Suprapubic skin (tissue), 4 donors: Measurements from ENCODE around the gene LAT. TPM values are rescaled to one million over a fixed set of nuclear protein-coding genes. Genes with fewer than 3 reads are reported as not detected.

Experiments used
- DNase-seq, 2 donors: peaks; one replicate each; pipeline ENCODE4 v3.0.0-alpha.2; 2019; ENCODE audit warnings: low spot score in 2 of 2
- H3K27ac ChIP-seq: fragments of 200-600 bp; sonication (generic); one replicate; pipeline ENCODE4 v1.5.1; 2019
- H3K27me3 ChIP-seq: fragments of 200-600 bp; sonication (generic); one replicate; pipeline ENCODE4 v1.5.1; 2019
- H3K36me3 ChIP-seq: fragments of 200-600 bp; sonication (generic); one replicate; pipeline ENCODE4 v1.5.1; 2019
- H3K4me1 ChIP-seq: fragments of 200-600 bp; sonication (generic); one replicate; pipeline ENCODE4 v1.5.1; 2019
- H3K4me3 ChIP-seq: fragments of 200-600 bp; sonication (generic); one replicate; pipeline ENCODE4 v1.5.1; 2019; ENCODE audit warnings: mild to moderate bottlenecking
- H3K9me3 ChIP-seq: fragments of 200-600 bp; sonication (generic); one replicate; pipeline ENCODE4 v1.5.1; 2019
- EP300 ChIP-seq: sonication (generic); formaldehyde crosslinking; IDR thresholded peaks from one replicate; pipeline ENCODE4 v1.6.1; 2017; ENCODE audit warnings: antibody characterized with exemption
- POLR2A ChIP-seq, 2 donors: fragments of 450-650 bp; IDR thresholded peaks; one replicate each; pipeline ENCODE4 v1.6.1; 2017; ENCODE audit warnings: antibody characterized with exemption in 2 of 2, mild to moderate bottlenecking in 2 of 2, moderate library complexity in 2 of 2
- POLR2AphosphoS5 ChIP-seq, 3 donors: sonication (generic); formaldehyde crosslinking; IDR thresholded peaks; one replicate each; pipeline ENCODE4 v1.6.1; 2017; ENCODE audit warnings: antibody characterized with exemption in 3 of 3
- WGBS: methylation state at CpG from one replicate; pipeline ENCODE4 v1.1.5; 2018; 5-methylcytosine and 5-hydroxymethylcytosine counted together
- total RNA-seq, 4 donors: library from RNA; depleted of rRNA; stranded (reverse); fragments of >200 nt; gene quantifications; one replicate each; pipeline ENCODE4 v1.1.0, GENCODE V29; 2016
- TF ChIP-seq, protein P1 (sequence below), 2 donors: fragments of 200-600 bp in 1 of 2; fragments of 450-650 bp in 1 of 2; sonication (generic) in 1 of 2; IDR thresholded peaks; one replicate each; pipeline ENCODE4 v1.5.1; 2016 to 2019; ENCODE audit warnings: antibody characterized with exemption in 2 of 2, mild to moderate bottlenecking in 1 of 2, moderate library complexity in 1 of 2

LAT gene
- total RNA-seq, 4 donors from 2014 or later = 1.3 to 17.9 (median 9.9) TPM

DNA sequence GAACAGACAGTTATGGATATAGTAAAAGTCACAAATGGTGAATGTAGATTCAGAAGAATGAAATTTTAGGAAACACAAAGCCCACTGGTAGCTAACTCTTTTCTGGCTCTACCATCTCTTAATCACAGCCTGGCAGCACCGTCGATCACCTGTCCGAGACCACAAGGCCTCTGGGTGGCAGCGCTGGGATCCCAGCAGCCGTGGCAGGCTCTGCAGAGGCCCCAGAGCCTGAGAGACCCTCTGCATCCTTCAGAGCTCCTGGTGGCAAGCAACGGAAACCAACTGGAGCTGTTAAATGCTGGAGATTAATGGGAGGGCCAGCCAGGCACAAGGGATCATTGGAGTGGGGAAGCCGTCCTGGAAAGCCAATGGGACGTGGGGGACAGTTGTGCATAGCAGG lies 26.3 kb downstream of the LAT start:
- Histone ChIP-seq H3K27ac (no peak overlapping the region), H3K4me3 (no peak overlapping the region), H3K27me3 (no peaks in the 10 kb centered on the region), H3K36me3 (no peaks in the 10 kb centered on the region), H3K4me1 (peaks cover 4% of the 10 kb centered on the region), H3K9me3 (no peaks in the 10 kb centered on the region)
- WGBS = 76% methylated on average over 8 of the region's 8 CpGs
- TF ChIP-seq POLR2A (IDR thresholded peaks at IDR 0.05) = no peak
- TF ChIP-seq POLR2AphosphoS5 (IDR thresholded peaks at IDR 0.05) = no peak
- TF ChIP-seq, protein P1, sequence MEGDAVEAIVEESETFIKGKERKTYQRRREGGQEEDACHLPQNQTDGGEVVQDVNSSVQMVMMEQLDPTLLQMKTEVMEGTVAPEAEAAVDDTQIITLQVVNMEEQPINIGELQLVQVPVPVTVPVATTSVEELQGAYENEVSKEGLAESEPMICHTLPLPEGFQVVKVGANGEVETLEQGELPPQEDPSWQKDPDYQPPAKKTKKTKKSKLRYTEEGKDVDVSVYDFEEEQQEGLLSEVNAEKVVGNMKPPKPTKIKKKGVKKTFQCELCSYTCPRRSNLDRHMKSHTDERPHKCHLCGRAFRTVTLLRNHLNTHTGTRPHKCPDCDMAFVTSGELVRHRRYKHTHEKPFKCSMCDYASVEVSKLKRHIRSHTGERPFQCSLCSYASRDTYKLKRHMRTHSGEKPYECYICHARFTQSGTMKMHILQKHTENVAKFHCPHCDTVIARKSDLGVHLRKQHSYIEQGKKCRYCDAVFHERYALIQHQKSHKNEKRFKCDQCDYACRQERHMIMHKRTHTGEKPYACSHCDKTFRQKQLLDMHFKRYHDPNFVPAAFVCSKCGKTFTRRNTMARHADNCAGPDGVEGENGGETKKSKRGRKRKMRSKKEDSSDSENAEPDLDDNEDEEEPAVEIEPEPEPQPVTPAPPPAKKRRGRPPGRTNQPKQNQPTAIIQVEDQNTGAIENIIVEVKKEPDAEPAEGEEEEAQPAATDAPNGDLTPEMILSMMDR (IDR thresholded peaks at IDR 0.05) = no peak
- TF ChIP-seq EP300 = no peak
- no peak for DNase-seq

DNA sequence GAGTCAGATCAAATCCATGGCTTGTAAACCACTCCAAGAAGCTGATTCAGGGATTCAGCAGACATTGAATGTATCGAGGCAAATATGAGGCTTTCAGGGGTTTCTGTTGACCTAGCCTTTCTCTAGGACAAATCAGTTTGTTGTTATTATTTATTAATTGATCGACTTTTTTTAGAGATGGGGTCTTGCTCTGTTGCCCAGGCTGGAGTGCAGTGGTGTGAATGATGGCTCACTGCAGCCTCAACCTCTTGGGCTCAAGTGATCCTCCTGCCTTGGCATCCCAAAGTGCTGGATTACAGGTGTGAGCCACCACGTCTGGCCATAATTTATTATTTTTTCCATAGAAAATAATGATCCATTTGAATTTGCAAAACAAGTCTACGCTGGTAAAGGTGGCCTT lies 27.0 kb downstream of the LAT start:
- TF ChIP-seq POLR2AphosphoS5 (IDR thresholded peaks at IDR 0.05) (no peak), POLR2A (IDR thresholded peaks at IDR 0.05) (no peak), EP300 (no peak)
- TF ChIP-seq, protein P1 (IDR thresholded peaks at IDR 0.05) = no peak
- H3K9me3 ChIP-seq = no peaks in the 10 kb centered on the region
- H3K27ac ChIP-seq = no peak overlapping the region
- 82% methylated on average over 4 of the region's 4 CpGs for WGBS
- H3K4me3 ChIP-seq = no peak overlapping the region
- DNase-seq = no peak
- H3K27me3 ChIP-seq = no peaks in the 10 kb centered on the region
- H3K4me1 ChIP-seq = peaks cover 4% of the 10 kb centered on the region
- no peaks in the 10 kb centered on the region for H3K36me3 ChIP-seq

DNA sequence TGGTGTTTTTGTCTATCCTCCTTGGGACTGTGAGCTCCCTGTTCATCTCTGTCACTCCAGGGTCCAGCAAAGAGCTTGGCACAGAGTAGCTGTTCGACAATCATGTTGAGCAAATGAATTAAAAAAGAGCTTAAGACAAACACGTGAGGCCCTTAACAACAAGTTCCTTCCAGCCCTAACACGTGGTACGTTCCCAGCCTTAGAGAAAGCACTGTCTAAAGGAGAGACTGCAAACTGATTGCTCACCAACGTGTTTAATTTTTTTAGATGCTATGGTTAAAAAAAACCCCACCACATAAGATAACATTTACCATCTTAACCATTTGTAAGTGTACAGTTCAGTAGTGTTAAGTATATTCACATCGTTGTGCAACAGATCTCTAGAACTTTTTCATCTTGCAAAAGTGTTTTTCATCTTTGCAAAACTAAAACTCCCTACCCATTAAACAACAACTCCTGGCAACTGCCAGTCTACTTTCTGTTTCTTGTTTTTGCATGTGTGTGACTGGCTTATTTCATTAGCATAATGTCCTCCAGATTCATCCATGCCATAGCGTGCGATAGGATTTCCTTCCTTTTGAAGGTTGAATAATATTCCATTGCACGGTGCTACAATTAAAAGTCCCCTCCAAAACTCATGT lies 28.2 kb downstream of the LAT start:
- peaks cover 4% of the 10 kb centered on the region for H3K4me1 ChIP-seq
- TF ChIP-seq, protein P1 (IDR thresholded peaks at IDR 0.05) = no peak
- TF ChIP-seq POLR2AphosphoS5 (IDR thresholded peaks at IDR 0.05) (no peak), EP300 (no peak), POLR2A (IDR thresholded peaks at IDR 0.05) (no peak)
- no peak overlapping the region for H3K4me3 ChIP-seq
- H3K36me3 ChIP-seq = no peaks in the 10 kb centered on the region
- H3K27ac ChIP-seq = no peak overlapping the region
- no peaks in the 10 kb centered on the region for H3K27me3 ChIP-seq
- WGBS = 33% methylated on average over 9 of the region's 9 CpGs
- DNase-seq = no peak
- no peaks in the 10 kb centered on the region for H3K9me3 ChIP-seq

DNA sequence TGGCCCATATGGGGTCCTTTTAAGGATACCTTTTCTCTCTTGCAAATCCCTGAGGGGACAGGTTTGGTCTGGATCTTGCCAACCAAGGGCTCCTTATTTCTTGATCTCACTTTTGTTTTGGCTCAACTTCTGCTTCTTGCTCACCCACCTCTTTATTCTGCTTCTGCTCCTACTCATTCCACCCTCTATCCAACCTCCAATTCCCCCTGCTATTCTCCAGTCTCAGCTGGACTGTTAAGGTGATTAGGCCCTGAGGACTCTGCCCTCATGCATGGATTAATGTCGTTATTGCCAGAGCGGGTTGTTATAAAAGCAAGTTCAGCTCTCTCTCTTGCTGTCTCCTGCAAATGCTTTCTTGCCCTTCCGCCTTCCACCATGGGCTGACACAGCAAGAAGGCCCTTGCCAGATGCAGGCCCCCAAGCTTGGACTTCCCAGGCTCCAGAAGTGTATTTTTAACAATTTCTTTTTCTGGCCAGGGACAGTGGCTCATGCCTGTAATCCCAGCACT lies 29.8 kb downstream of the LAT start:
- 93% methylated on average over 3 of the region's 3 CpGs for WGBS
- DNase-seq = no peak
- Histone ChIP-seq H3K4me1 (peaks cover 4% of the 10 kb centered on the region), H3K9me3 (no peaks in the 10 kb centered on the region), H3K27ac (no peak overlapping the region), H3K36me3 (no peaks in the 10 kb centered on the region), H3K27me3 (no peaks in the 10 kb centered on the region), H3K4me3 (no peak overlapping the region)
- TF ChIP-seq EP300 (no peak), POLR2AphosphoS5 (IDR thresholded peaks at IDR 0.05) (no peak), POLR2A (IDR thresholded peaks at IDR 0.05) (no peak)
- TF ChIP-seq, protein P1 (IDR thresholded peaks at IDR 0.05) = no peak

DNA sequence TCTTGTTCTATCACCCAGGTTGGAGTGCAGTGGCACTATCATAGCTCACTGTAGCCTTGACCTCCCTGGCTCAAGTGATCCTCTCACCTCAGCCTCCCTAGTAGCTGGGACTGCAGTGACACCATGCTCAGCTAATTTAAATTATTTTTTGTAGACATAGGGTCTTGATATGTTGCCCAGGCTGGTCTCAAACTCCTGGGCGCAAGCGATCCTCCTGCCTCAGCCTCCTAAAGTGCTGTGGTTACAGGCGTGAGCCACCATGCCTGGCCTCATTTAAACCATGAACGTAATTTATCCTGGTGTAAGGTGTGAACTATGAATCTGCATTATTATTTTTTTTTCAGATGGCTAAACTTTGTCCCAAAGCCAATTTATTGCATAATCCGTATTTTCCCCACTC lies 37.3 kb downstream of the LAT start:
- H3K27me3 ChIP-seq = peaks cover 3% of the 10 kb centered on the region
- H3K27ac ChIP-seq = no peak overlapping the region
- no peak for DNase-seq
- TF ChIP-seq, protein P1 (IDR thresholded peaks at IDR 0.05) = no peak
- TF ChIP-seq POLR2A (IDR thresholded peaks at IDR 0.05) (no peak), POLR2AphosphoS5 (IDR thresholded peaks at IDR 0.05) (no peak), EP300 (no peak)
- no peaks in the 10 kb centered on the region for H3K36me3 ChIP-seq
- H3K9me3 ChIP-seq = no peaks in the 10 kb centered on the region
- no peaks in the 10 kb centered on the region for H3K4me1 ChIP-seq
- H3K4me3 ChIP-seq = no peak overlapping the region
- 79% methylated on average over 5 of the region's 5 CpGs for WGBS
